Gastroesophageal sphincter (tissue), 4 donors: ENCODE measurements around the gene NEMP2. TPM values are rescaled to one million over a fixed set of nuclear protein-coding genes. Genes with fewer than 3 reads are reported as not detected.

Experiments used
- ATAC-seq: fragments of 150-250 bp; one replicate; pipeline ENCODE4 v1.9.1; 2016; ENCODE audit warnings: mild to moderate bottlenecking, moderate library complexity
- H3K27ac ChIP-seq, 4 donors: fragments of 200-600 bp; sonication (generic) in 3 of 4; 1 replicate in 3 of 4; 2 replicates in 1 of 4; pipeline ENCODE4 v1.5.1; 2016 to 2019
- H3K27me3 ChIP-seq: fragments of 200-600 bp; sonication (generic); one replicate; pipeline ENCODE4 v1.5.1; 2019
- H3K36me3 ChIP-seq, 2 donors: fragments of 200-600 bp; sonication (generic); one replicate each; pipeline ENCODE4 v1.5.1; 2019; ENCODE audit warnings: control low read depth in 1 of 2
- H3K4me1 ChIP-seq, 3 donors: fragments of 200-600 bp; sonication (generic); 1 replicate in 2 of 3; 2 replicates in 1 of 3; pipeline ENCODE4 v1.5.1; 2016 to 2019; ENCODE audit warnings: control low read depth in 2 of 3
- H3K4me3 ChIP-seq, 2 donors: fragments of 200-600 bp; sonication (generic); one replicate each; pipeline ENCODE4 v1.5.1; 2019; ENCODE audit warnings: mild to moderate bottlenecking in 1 of 2, moderate library complexity in 1 of 2
- H3K9me3 ChIP-seq, 3 donors: fragments of 200-600 bp; sonication (generic); one replicate each; pipeline ENCODE4 v1.5.1; 2017 to 2019; ENCODE audit warnings: control low read depth in 2 of 3
- CTCF ChIP-seq, 4 experiments: fragments of 200-600 bp in 2 of 4; fragments of 450-650 bp in 2 of 4; sonication (generic) in 1 of 4; IDR thresholded peaks; one replicate each; pipeline ENCODE4 v1.5.1; 2017 to 2019; ENCODE audit warnings: antibody characterized with exemption in 4 of 4, mild to moderate bottlenecking in 2 of 4, moderate library complexity in 2 of 4
- EP300 ChIP-seq: sonication (generic); formaldehyde crosslinking; IDR thresholded peaks from one replicate; pipeline ENCODE4 v1.6.1; 2017; ENCODE audit warnings: antibody characterized with exemption, mild to moderate bottlenecking
- POLR2A ChIP-seq, 2 donors: fragments of 450-650 bp; IDR thresholded peaks; one replicate each; pipeline ENCODE4 v1.6.1; 2017; ENCODE audit warnings: antibody characterized with exemption in 2 of 2, mild to moderate bottlenecking in 2 of 2, moderate library complexity in 1 of 2
- POLR2AphosphoS5 ChIP-seq: sonication (generic); formaldehyde crosslinking; IDR thresholded peaks from one replicate; pipeline ENCODE4 v1.6.1; 2017; ENCODE audit warnings: antibody characterized with exemption
- WGBS, 2 donors: methylation state at CpG; one replicate each; pipeline ENCODE4 v1.1.5; 2018; ENCODE audit warnings: low coverage in 1 of 2; 5-methylcytosine and 5-hydroxymethylcytosine counted together
- total RNA-seq, 4 donors: library from RNA; depleted of rRNA; stranded (reverse); fragments of >200 nt; gene quantifications; one replicate each; pipeline ENCODE4 v1.1.0, GENCODE V29; 2016

Gene NEMP2
- total RNA-seq, 4 donors from 2014 or later: 0.94 to 5.3 (median 3.5) TPM

GRCh38 chr2:190458352-190459107, 76.0 kb downstream of the NEMP2 start:
- TF ChIP-seq EP300 (no peak), CTCF (IDR thresholded peaks at IDR 0.05) (no peak), POLR2AphosphoS5 (no peak), POLR2A (IDR thresholded peaks at IDR 0.05) (no peak)
- H3K36me3 ChIP-seq: peaks cover 0 to 6% of the 10 kb centered on the region in 2 donors
- H3K4me3 ChIP-seq: no peak overlapping the region
- H3K4me1 ChIP-seq: peaks cover 0 to 10% (median 0%) of the 10 kb centered on the region in 3 donors
- H3K27ac ChIP-seq: no peak overlapping the region
- no peak for ATAC-seq
- 89 to 97% methylated on average over 1 to 8 of the region's 8 CpGs for WGBS, 2 donors
- H3K27me3 ChIP-seq: no peaks in the 10 kb centered on the region
- H3K9me3 ChIP-seq: no peaks in the 10 kb centered on the region

DNA sequence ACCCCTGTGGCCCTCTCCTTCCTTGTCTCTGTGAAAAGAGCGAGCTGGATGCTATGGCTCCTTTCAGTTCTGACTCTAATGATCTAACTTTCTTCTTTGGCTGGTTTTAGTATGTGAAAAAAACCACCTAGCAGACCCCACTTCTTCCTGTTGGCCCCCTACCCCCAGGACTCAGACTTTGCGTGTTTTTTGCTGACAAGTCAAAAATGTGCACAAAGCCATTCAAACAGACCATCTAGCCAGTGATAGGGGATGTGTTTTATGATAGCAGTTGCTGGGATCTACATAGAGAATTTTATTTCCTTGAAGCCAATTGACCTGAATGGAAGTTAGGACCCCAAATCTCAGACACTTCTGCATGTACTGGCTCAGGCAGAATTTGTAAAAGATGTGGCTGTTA, 77.3 kb downstream of the NEMP2 start:
- TF ChIP-seq POLR2A (IDR thresholded peaks at IDR 0.05) (no peak), POLR2AphosphoS5 (no peak), EP300 (no peak), CTCF (IDR thresholded peaks at IDR 0.05) (no peak)
- H3K36me3 ChIP-seq: peaks cover 0 to 6% of the 10 kb centered on the region in 2 donors
- no peak overlapping the region for H3K27ac ChIP-seq
- H3K9me3 ChIP-seq: no peaks in the 10 kb centered on the region
- ATAC-seq: no peak
- no peaks in the 10 kb centered on the region for H3K27me3 ChIP-seq
- 90 to 92% methylated on average over 2 of the region's 2 CpGs for WGBS, 2 donors
- no peak overlapping the region for H3K4me3 ChIP-seq
- peaks cover 0 to 10% (median 0%) of the 10 kb centered on the region in 3 donors for H3K4me1 ChIP-seq

DNA sequence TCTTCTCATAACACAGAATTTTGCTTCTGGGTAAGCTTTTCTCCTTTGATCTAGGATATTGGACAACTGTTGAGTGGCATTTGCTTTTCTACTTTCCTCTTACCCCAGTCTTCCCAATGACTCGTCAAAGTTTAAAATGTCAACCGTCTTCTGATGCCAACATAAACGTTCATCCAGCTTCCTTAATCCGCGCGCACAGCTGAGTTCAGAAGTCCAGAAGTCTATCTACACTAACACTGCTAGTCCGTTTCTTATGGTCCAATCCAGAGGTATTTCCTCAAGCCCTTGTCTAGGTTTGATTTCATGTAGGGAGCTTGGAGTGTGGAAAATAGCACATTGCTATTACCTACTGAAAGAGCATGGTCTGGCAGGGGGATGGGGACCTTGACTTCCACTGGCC, 77.7 kb downstream of the NEMP2 start:
- H3K9me3 ChIP-seq: no peaks in the 10 kb centered on the region
- TF ChIP-seq EP300 (no peak), CTCF (IDR thresholded peaks at IDR 0.05) (no peak), POLR2A (IDR thresholded peaks at IDR 0.05) (no peak), POLR2AphosphoS5 (no peak)
- H3K4me1 ChIP-seq: peaks cover 0 to 14% (median 0%) of the 10 kb centered on the region in 3 donors
- no peaks in the 10 kb centered on the region for H3K27me3 ChIP-seq
- WGBS, 2 donors: 54 to 92% methylated on average over 4 to 7 of the region's 7 CpGs
- no peak overlapping the region for H3K4me3 ChIP-seq
- H3K36me3 ChIP-seq: peaks cover 0 to 6% of the 10 kb centered on the region in 2 donors
- H3K27ac ChIP-seq: no peak overlapping the region
- ATAC-seq: no peak

DNA sequence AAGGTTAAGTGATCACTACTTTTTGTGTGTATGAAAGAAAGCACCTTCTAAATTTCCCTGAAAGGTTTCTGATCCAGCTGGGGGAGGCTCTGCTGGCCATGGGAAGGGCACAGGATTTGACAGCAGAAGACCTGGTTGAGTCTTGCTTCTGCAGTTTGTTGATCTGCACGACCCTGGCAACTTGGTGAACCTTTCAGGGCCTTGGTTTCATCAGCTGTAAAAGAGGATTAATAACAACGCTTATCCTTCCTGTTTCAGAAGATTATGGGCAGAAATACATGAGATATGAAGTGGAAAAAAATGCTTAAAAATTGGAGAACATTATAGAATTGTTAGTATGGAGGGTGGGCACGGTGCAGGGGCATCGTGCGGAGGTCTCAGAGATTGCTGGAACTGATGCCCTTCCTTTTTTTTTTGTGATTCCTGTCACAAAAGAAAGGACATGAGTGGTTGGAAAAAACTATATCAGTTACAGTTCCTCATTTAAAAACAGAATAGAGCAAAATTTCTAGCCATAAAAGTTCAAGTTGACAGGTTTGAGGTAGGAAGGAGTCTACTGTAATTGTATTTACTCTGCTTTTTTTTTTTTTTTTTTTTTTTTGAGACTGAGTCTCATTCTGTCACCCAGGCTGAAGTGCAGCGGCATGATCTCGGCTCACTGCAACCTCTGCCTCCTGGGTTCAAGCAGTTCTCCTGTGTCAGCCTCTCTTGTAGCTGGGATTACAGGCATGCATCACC, 79.0 kb downstream of the NEMP2 start:
- peaks cover 0 to 6% of the 10 kb centered on the region in 2 donors for H3K36me3 ChIP-seq
- no peak overlapping the region for H3K27ac ChIP-seq
- no peaks in the 10 kb centered on the region for H3K27me3 ChIP-seq
- H3K9me3 ChIP-seq: no peaks in the 10 kb centered on the region
- 84 to 88% methylated on average over 7 of the region's 7 CpGs for WGBS, 2 donors
- H3K4me1 ChIP-seq: peaks cover 0 to 23% (median 0%) of the 10 kb centered on the region in 3 donors
- TF ChIP-seq POLR2A (IDR thresholded peaks at IDR 0.05): no peak
- no peak for TF ChIP-seq POLR2AphosphoS5
- TF ChIP-seq EP300: no peak
- TF ChIP-seq CTCF (IDR thresholded peaks at IDR 0.05): no peak
- ATAC-seq: no peak
- no peak overlapping the region for H3K4me3 ChIP-seq
